DOHH2 (cell line): ENCODE data around the gene RHO.

Experiments
- H3F3A ChIP-seq: fragments of 200-600 bp; sonication (generic), shearing (Covaris generic); 2 replicates; pipeline ENCODE4 v1.6.0; 2016; ENCODE audit warnings: antibody characterized with exemption, mild to moderate bottlenecking; ENCODE audit not compliant: control insufficient read depth, insufficient read depth
- H3K27ac ChIP-seq: fragments of 200-600 bp; sonication (generic); 2 replicates; pipeline ENCODE4 v1.5.1; 2014; ENCODE audit warnings: low read depth, mild to moderate bottlenecking, low read length, moderate library complexity
- H3K27me3 ChIP-seq: fragments of 200-600 bp; sonication (generic); 2 replicates; pipeline ENCODE4 v1.6.1; 2014; ENCODE audit warnings: mild to moderate bottlenecking, low read length, mixed read lengths; ENCODE audit not compliant: control insufficient read depth
- H3K36me3 ChIP-seq: fragments of 200-600 bp; sonication (generic); 2 replicates; pipeline ENCODE4 v1.6.1; 2014; ENCODE audit warnings: mild to moderate bottlenecking, low read length, moderate library complexity, mixed read lengths; ENCODE audit not compliant: control insufficient read depth
- H3K4me1 ChIP-seq: fragments of 200-600 bp; sonication (generic); 2 replicates; pipeline ENCODE4 v1.6.1; 2014; ENCODE audit warnings: mild to moderate bottlenecking, low read length, mixed read lengths; ENCODE audit not compliant: control insufficient read depth
- H3K4me2 ChIP-seq: fragments of 200-600 bp; sonication (generic); 2 replicates; pipeline ENCODE4 v1.6.0; 2014; ENCODE audit warnings: mild to moderate bottlenecking, low read length, moderate library complexity
- H3K4me3 ChIP-seq: fragments of 200-600 bp; sonication (generic); 2 replicates; pipeline ENCODE4 v1.5.1; 2014; ENCODE audit warnings: mild to moderate bottlenecking, low read length, mixed read lengths
- H3K79me2 ChIP-seq: fragments of 200-600 bp; sonication (generic); 2 replicates; pipeline ENCODE4 v1.6.1; 2014; ENCODE audit warnings: mild to moderate bottlenecking, low read length, mixed read lengths; ENCODE audit not compliant: control insufficient read depth
- H3K9me2 ChIP-seq: fragments of 200-600 bp; sonication (generic); replicated peaks from 2 replicates; pipeline ENCODE4 v1.6.1; 2014; ENCODE audit warnings: mild to moderate bottlenecking, low read length, mixed read lengths; ENCODE audit not compliant: control insufficient read depth
- H3K9me3 ChIP-seq: fragments of 200-600 bp; sonication (generic); 2 replicates; pipeline ENCODE4 v1.6.1; 2014; ENCODE audit warnings: antibody characterized with exemption, low read length, mixed read lengths; ENCODE audit not compliant: control insufficient read depth, insufficient read depth
- H4K20me1 ChIP-seq: fragments of 200-600 bp; sonication (generic); 2 replicates; pipeline ENCODE4 v1.6.0; 2014; ENCODE audit warnings: low read depth, mild to moderate bottlenecking, antibody characterized with exemption, low read length, moderate library complexity; ENCODE audit not compliant: control insufficient read depth, insufficient read depth
- CTCF ChIP-seq: fragments of 200-600 bp; sonication (generic); IDR thresholded peaks from one replicate; pipeline ENCODE4 v1.5.1; 2014; ENCODE audit warnings: antibody characterized with exemption, mild to moderate bottlenecking, low read depth, low read length; ENCODE audit not compliant: poor library complexity, severe bottlenecking
- EZH2phosphoT487 ChIP-seq: fragments of 200-600 bp; sonication (generic); IDR thresholded peaks from 2 replicates; pipeline ENCODE4 v1.6.1; 2017; ENCODE audit warnings: borderline replicate concordance, mild to moderate bottlenecking, antibody characterized with exemption, low read length, moderate library complexity, mixed read lengths

RHO gene

GRCh38 chr3:129584631-129585030 is 56.2 kb downstream of the RHO start:
- Histone ChIP-seq H3K9me3 (no peaks in the 10 kb centered on the region), H3K9me2 (no peaks in the 10 kb centered on the region), H3K79me2 (no peaks in the 10 kb centered on the region), H4K20me1 (no peaks in the 10 kb centered on the region), H3K4me1 (peaks cover 14% of the 10 kb centered on the region), H3K4me3 (no peak overlapping the region), H3K27ac (no peak overlapping the region), H3K4me2 (no peak overlapping the region), H3F3A (peaks cover 2% of the 10 kb centered on the region; the same call in 1 of the 2 replicates), H3K27me3 (no peaks in the 10 kb centered on the region), H3K36me3 (no peaks in the 10 kb centered on the region)
- no peak for TF ChIP-seq CTCF
- no peak for TF ChIP-seq EZH2phosphoT487
